Fibroblast of the aortic adventitia (primary cell): ENCODE results near the gene POLR1B. TPM values are rescaled to one million over a fixed set of nuclear protein-coding genes. Genes with fewer than 3 reads are reported as not detected.
A peak's percentile ranks its signal among the peaks of the same experiment; 100 is the strongest.

Experiments
- DNase-seq: peaks from one replicate; pipeline ENCODE4 v3.0.0-alpha.2; 2010; ENCODE audit warnings: low read depth
- H3K4me3 ChIP-seq: 2 replicates; pipeline ENCODE4 v1.5.1; 2011; ENCODE audit warnings: low read depth, mild to moderate bottlenecking, control low read depth, low read length, moderate library complexity
- CTCF ChIP-seq: IDR thresholded peaks from 2 replicates; pipeline ENCODE4 v1.5.1; 2011; ENCODE audit warnings: mild to moderate bottlenecking, low read length, control low read depth, inconsistent platforms; ENCODE audit not compliant: insufficient read depth
- total RNA-seq: library from RNA; depleted of rRNA; stranded (reverse); fragments of >200 nt; gene quantifications from 2 replicates; pipeline ENCODE4 v1.2.3, GENCODE V29; 2012; ENCODE audit warnings: low replicate concordance

Gene POLR1B
- total RNA-seq, 1 donor = 15.3 TPM

DNA sequence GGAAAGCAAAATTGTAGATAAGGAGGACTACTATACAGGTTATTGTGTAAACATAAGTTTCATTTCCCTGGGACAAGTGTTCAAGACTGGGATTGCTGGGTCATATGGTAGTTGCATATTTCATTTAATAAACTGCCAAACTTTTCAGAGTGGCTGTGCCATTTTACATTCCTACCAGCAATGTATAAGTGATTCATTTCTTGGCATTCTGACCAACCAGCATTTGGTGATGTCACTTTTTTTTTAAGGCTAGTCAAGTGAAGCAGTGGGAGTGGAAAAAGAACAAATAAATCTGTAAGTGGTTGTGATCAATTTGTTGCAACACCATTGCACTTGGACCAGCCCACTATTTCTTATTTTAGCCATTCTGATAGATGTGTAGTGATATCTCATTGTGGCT, 37.0 kb downstream of the POLR1B start:
- DNase-seq = peak; percentile 96
- H3K4me3 ChIP-seq = no peak overlapping the region
- peak; percentile 29 for TF ChIP-seq CTCF

DNA sequence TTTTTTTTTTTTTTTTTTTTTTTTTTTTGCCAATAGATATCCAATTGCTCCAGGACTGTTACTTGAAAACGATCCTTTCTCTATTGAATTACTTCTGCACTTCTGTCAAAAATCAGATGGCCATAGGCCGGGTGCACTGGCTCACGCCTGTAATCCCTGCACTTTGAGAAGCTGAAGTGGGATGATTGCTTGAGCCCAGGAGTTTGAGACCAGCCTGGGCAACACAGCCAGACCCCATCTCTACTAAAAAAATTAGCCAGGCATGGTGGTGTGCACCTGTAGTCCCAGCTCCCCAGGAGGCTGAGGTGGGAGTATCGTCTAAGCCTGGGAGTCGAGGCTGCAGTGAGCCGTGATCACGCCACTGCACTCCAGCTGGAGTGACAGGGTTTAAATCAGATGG, 37.8 kb downstream of the POLR1B start:
- TF ChIP-seq CTCF = no peak
- no peak overlapping the region for H3K4me3 ChIP-seq
- no peak for DNase-seq

DNA sequence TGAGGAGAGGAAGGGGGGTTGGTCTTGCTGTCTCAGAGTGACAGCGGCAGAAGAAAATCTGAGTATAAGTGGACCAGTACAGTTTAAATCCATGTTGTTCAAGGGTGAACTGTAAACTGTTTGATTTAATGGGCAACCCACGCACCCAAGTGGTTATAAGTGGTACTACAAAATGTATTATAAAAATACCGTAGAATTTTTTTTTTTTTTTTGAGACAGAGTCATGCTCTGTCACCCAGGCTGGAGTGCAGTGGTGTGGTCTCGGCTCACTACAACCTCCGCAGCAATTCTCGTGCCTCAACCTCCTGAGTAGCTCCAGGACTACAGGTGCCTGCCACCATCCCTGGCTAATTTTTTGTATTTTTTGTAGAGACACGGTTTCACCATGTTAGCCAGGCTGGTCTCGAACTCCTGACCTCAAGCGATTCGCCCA, 40.1 kb downstream of the POLR1B start:
- DNase-seq = peak; percentile 82
- H3K4me3 ChIP-seq = no peak overlapping the region
- peak; percentile 63 for TF ChIP-seq CTCF

DNA sequence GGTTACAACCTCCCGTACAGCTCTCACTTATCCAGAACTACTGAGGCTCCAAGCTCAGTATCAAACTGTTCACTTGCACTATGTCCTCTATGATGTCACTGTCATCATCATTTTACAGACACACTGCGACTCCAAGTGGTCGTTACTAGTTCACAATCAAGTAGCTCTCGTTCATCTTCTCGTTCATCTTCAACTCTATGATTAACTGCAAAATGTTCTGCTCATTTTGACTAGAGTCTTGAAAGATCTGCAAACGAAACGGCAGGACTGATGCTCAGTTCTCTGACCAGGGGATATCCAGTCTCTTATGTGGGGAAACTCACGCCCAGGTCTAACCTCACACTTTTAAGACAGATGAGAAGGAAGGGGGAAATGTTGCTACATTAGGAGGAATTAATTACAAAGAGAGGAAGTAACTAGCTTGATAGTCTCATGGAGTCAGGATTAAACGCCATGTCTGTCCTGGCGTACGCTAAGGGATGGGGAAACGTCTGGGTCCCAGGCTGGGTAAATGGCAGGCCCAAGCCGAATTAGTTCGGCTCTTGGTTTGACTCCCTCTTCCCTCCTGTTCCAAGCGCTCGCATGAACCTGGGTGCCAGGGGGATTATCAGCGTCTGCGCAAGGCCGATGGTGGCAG, 41.4 kb downstream of the POLR1B start:
- DNase-seq = no peak
- TF ChIP-seq CTCF = no peak
- H3K4me3 ChIP-seq = peak overlapping the region; percentile 96

- peak within 1 kb of the TSS; percentile 96 for H3K4me3 ChIP-seq
- DNase-seq = peak; percentile 96
- TF ChIP-seq CTCF = no peak
Observed at GRCh38 chr2:112584134-112584890, 42.0 kb downstream of the POLR1B start, which contains the start of gene CHCHD5. TSS of gene CHCHD5 (plus strand) at chr2:112584609. CDS start at chr2:112584648, 39 bp downstream.

DNA sequence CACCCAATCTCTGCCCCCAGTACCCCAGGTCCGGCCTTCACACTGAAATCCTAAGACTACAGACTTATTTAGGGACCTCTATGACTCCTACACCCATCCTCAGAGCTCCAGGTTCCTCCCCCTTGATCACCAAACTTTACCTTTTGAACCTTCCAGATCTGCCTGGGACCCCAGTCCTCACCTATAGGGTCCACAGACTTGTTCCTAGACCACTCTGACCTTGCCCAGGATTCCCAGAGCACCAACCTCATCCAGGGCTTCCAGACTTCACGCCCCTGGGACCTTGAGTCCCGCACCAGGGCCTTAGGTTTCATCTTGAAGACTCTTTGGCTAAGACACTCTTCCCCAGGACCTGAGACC, 42.6 kb downstream of the POLR1B start:
- no peak for DNase-seq
- peak overlapping the region; percentile 96 for H3K4me3 ChIP-seq
- TF ChIP-seq CTCF = no peak

DNA sequence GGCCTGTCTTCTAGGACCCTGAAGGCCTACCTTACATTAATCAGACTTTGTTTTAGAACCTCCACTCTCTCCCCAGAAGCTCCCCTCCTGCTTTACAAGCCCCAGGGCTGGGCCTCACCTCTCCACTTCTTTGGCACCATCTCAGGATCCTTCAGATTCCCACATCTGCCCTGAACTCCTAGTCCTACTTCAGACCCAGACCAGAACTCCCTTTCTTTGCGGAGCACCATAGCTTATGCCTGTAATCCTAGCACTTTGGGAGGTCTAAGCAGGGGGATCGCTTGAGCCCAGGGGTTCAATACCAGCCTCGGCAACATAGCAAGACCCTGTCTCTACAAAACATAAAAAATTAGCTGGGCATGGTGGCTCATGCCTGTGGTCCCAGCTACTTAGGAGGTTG, 43.1 kb downstream of the POLR1B start:
- H3K4me3 ChIP-seq = peak overlapping the region; percentile 96
- DNase-seq = no peak
- no peak for TF ChIP-seq CTCF
